HCT116 (cell line): Measurements from ENCODE around the gene SLC27A3. TPM values are rescaled to one million over a fixed set of nuclear protein-coding genes. Genes with fewer than 3 reads are reported as not detected.
A peak's percentile ranks its signal among the peaks of the same experiment; 100 is the strongest.
"Not testable (repeated sequence)": the region's sequence is repeated elsewhere in the genome, so short reads cannot be mapped to it uniquely, and the experiment has no call there.

Experiments used
- ATAC-seq: fragments of 200-7000 bp; cut with Tn5 transposase; 2 replicates; pipeline ENCODE4 v1.9.1; 2020; ENCODE audit warnings: mild to moderate bottlenecking, moderate library complexity
- BruUV-seq: library from RNA; stranded (reverse); fragments of 400-500 nt; replicated peaks from 2 replicates; lab custom pipeline; 2021; lab: Mats Ljungman, UMichigan
- CTCF ChIA-PET: fragments of 300-600 bp; sonication (Branson Sonifier 250); formaldehyde crosslinking; loops from one replicate; lab custom pipeline; 2021; ENCODE audit warnings: antibody characterized with exemption; lab: Charles Lee
- POLR2A ChIA-PET: fragments of 300-600, 350-600 bp; sonication (Branson Sonifier 250); formaldehyde crosslinking; loops from one replicate; lab custom pipeline; 2021; ENCODE audit warnings: antibody characterized with exemption; lab: Charles Lee
- RAD21 ChIA-PET, 2 experiments: fragments of 300-600 bp; sonication (Branson Sonifier 250); formaldehyde crosslinking; loops; one replicate each; lab custom pipeline; 2023; ENCODE audit warnings: low total read pairs in 2 of 2; ENCODE audit not compliant: uncharacterized antibody in 2 of 2, unreplicated experiment in 2 of 2, low non-redundant PET in 1 of 2; lab: Charles Lee
- DNase-seq: peaks from one replicate; pipeline ENCODE4 v3.0.0-alpha.2; 2010; ENCODE audit warnings: low read depth, low spot score
- H2AFZ ChIP-seq: fragments of 200-600 bp; shearing (Covaris generic), sonication (generic); 2 replicates; pipeline ENCODE4 v1.6.1; 2017; ENCODE audit warnings: low read depth, mixed run types, mixed read lengths, antibody characterized with exemption, low read length; ENCODE audit not compliant: poor library complexity, severe bottlenecking
- H3K27ac ChIP-seq: 2 replicates; pipeline ENCODE4 v1.5.1; 2012; ENCODE audit warnings: low read depth, low read length
- H3K27me3 ChIP-seq: fragments of 200-600 bp; sonication (generic); 2 replicates; pipeline ENCODE4 v1.6.1; 2016; ENCODE audit warnings: mixed run types, low read length, mixed read lengths; ENCODE audit not compliant: insufficient read depth
- H3K36me3 ChIP-seq, 2 experiments: fragments of 200-500 bp in 1 of 2; fragments of 200-600 bp in 1 of 2; sonication (Bioruptor generic) in 1 of 2; sonication (generic) in 1 of 2; 2 replicates each; pipeline versions ENCODE4 v1.5.1 to v1.6.1; 2014 to 2016; ENCODE audit warnings: low read length in 2 of 2, inconsistent platforms in 1 of 2, mixed read lengths in 1 of 2, mixed run types in 1 of 2; ENCODE audit not compliant: insufficient read depth in 2 of 2, control insufficient read depth in 1 of 2
- H3K4me1 ChIP-seq, 2 experiments: fragments of 200-600 bp in 1 of 2; sonication (generic) in 1 of 2; 2 replicates each; pipeline versions ENCODE4 v1.5.1 to v1.6.1; 2012 to 2017; ENCODE audit warnings: low read length in 2 of 2, inconsistent platforms in 1 of 2, mild to moderate bottlenecking in 1 of 2, mixed read lengths in 1 of 2, mixed run types in 1 of 2, moderate library complexity in 1 of 2; ENCODE audit not compliant: insufficient read depth in 2 of 2, control insufficient read depth in 1 of 2
- H3K4me2 ChIP-seq: fragments of 200-600 bp; sonication (generic); 2 replicates; pipeline ENCODE4 v1.6.1; 2017; ENCODE audit warnings: mixed run types, low read length, mixed read lengths
- H3K4me3 ChIP-seq, 2 experiments: fragments of 200-600 bp in 1 of 2; sonication (generic) in 1 of 2; replicated peaks in 1 of 2; 2 replicates each; pipeline ENCODE4 v1.5.1; 2011 to 2016; ENCODE audit warnings: low read length in 2 of 2, control low read depth in 1 of 2, low read depth in 1 of 2, mild to moderate bottlenecking in 1 of 2, mixed read lengths in 1 of 2, mixed run types in 1 of 2
- H3K79me2 ChIP-seq: fragments of 200-600 bp; sonication (generic); 2 replicates; pipeline ENCODE4 v1.6.1; 2017; ENCODE audit warnings: mild to moderate bottlenecking, mixed run types, low read length, moderate library complexity, mixed read lengths; ENCODE audit not compliant: insufficient read depth
- H3K9ac ChIP-seq: fragments of 200-600 bp; sonication (generic); 2 replicates; pipeline ENCODE4 v1.6.1; 2016; ENCODE audit warnings: low read length, mixed read lengths
- H3K9me2 ChIP-seq: fragments of 200-600 bp; sonication (generic), shearing (Covaris generic); 2 replicates; pipeline ENCODE4 v1.6.1; 2017; ENCODE audit warnings: mixed run types, mild to moderate bottlenecking, moderate library complexity; ENCODE audit not compliant: insufficient read depth
- H3K9me3 ChIP-seq, 2 experiments: fragments of 200-500 bp in 1 of 2; fragments of 200-600 bp in 1 of 2; sonication (Bioruptor generic) in 1 of 2; sonication (generic) in 1 of 2; 2 replicates each; pipeline ENCODE4 v1.6.1; 2014 to 2017; ENCODE audit warnings: low read length in 2 of 2, mixed read lengths in 2 of 2, inconsistent platforms in 1 of 2, low read depth in 1 of 2, mild to moderate bottlenecking in 1 of 2, mixed run types in 1 of 2, moderate library complexity in 1 of 2; ENCODE audit not compliant: control insufficient read depth in 1 of 2, insufficient read depth in 1 of 2
- H4K20me1 ChIP-seq: fragments of 200-600 bp; sonication (generic), shearing (Covaris generic); 2 replicates; pipeline ENCODE4 v1.6.1; 2017; ENCODE audit warnings: mixed run types, mild to moderate bottlenecking, moderate library complexity; ENCODE audit not compliant: insufficient read depth
- ATF3 ChIP-seq: IDR thresholded peaks from 2 replicates; pipeline ENCODE4 v1.6.1; 2012
- CEBPB ChIP-seq: IDR thresholded peaks from 2 replicates; pipeline ENCODE4 v1.6.1; 2012; ENCODE audit warnings: low read depth
- ELF1 ChIP-seq: IDR thresholded peaks from 2 replicates; pipeline ENCODE4 v1.6.1; 2012; ENCODE audit warnings: low read depth, borderline replicate concordance
- EZH2 ChIP-seq: fragments of 200-600 bp; sonication (generic); IDR thresholded peaks from 2 replicates; pipeline ENCODE4 v1.6.1; 2017; ENCODE audit warnings: antibody characterized with exemption, mixed run types
- POLR2AphosphoS5 ChIP-seq: IDR thresholded peaks from 2 replicates; pipeline ENCODE4 v1.6.1; 2011; ENCODE audit warnings: mild to moderate bottlenecking, low read depth, low read length, moderate library complexity
- SIN3A ChIP-seq: IDR thresholded peaks from 2 replicates; pipeline ENCODE4 v1.6.1; 2012; ENCODE audit warnings: low read depth
- SRF ChIP-seq: IDR thresholded peaks from 2 replicates; pipeline ENCODE4 v1.6.1; 2012; ENCODE audit warnings: low read depth
- YY1 ChIP-seq: IDR thresholded peaks from 2 replicates; pipeline ENCODE4 v1.6.1; 2011; ENCODE audit warnings: low read length, low read depth, moderate library complexity, mild to moderate bottlenecking; ENCODE audit not compliant: insufficient replicate concordance; ENCODE audit errors: extremely low read depth
- ZBTB33 ChIP-seq: IDR thresholded peaks from 2 replicates; pipeline ENCODE4 v1.6.1; 2011; ENCODE audit warnings: mild to moderate bottlenecking, low read length, moderate library complexity; ENCODE audit not compliant: insufficient replicate concordance; ENCODE audit errors: extremely low read depth
- ZFX ChIP-seq: fragments of 450-650 bp; IDR thresholded peaks from 2 replicates; pipeline ENCODE4 v1.6.1; 2017
- ZNF274 ChIP-seq: fragments of 200-500 bp; sonication (Bioruptor generic); IDR thresholded peaks from 2 replicates; pipeline ENCODE4 v1.6.1; 2014; ENCODE audit warnings: mild to moderate bottlenecking, low read depth, low read length, inconsistent platforms
- intact Hi-C: fragments of 100-400 bp; cut with micrococcal nuclease; formaldehyde crosslinking; loops from 2 replicates; pipeline ENCODE4 v1.10.0; 2022
- total RNA-seq: library from RNA; stranded (reverse); gene quantifications from one replicate; pipeline ENCODE4 v1.2.1, GENCODE V29; 2021; ENCODE audit not compliant: unreplicated experiment
- TF ChIP-seq, protein P1 (sequence below): IDR thresholded peaks from 2 replicates; pipeline ENCODE4 v1.6.1; 2012; ENCODE audit warnings: low read depth

SLC27A3 gene
- total RNA-seq, 1 experiment from 2014 or later, result 14.3 TPM

DNA sequence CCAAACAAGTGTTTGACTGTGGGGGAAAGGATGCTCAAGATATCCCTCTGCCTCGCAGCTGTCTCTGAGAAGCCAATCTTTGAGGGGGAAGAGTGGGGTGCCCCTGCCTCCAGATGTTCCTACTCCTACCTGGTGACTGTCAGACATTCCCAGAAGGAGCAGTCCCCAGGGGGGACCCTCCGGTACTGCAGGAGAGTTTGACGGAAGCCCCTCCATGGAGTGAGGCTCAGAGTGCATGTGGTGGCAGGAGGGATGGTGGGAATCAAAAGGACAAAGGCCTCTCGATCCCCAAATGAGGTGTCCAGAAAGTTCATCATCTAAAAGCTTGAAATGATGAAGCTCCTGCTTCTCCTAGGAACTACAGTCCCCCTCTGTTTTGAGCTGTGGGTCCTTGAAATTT is 5.3 kb downstream of the SLC27A3 start:
- CTCF ChIA-PET, result no interaction called here
- no peak overlapping the region for H3K27ac ChIP-seq
- intact Hi-C loops, result loop anchor here (5.0 kb wide), 2 partner anchors 182 to 207 kb away; partner anchors contain the start of genes RAB13 and SLC39A1
- TF ChIP-seq SRF (no peak), YY1 (no peak), SIN3A (no peak), ELF1 (no peak), ZNF274 (no peak), ZBTB33 (no peak), CEBPB (no peak), EZH2 (no peak), ATF3 (no peak), POLR2AphosphoS5 (no peak), ZFX (no peak)
- TF ChIP-seq, protein P1, sequence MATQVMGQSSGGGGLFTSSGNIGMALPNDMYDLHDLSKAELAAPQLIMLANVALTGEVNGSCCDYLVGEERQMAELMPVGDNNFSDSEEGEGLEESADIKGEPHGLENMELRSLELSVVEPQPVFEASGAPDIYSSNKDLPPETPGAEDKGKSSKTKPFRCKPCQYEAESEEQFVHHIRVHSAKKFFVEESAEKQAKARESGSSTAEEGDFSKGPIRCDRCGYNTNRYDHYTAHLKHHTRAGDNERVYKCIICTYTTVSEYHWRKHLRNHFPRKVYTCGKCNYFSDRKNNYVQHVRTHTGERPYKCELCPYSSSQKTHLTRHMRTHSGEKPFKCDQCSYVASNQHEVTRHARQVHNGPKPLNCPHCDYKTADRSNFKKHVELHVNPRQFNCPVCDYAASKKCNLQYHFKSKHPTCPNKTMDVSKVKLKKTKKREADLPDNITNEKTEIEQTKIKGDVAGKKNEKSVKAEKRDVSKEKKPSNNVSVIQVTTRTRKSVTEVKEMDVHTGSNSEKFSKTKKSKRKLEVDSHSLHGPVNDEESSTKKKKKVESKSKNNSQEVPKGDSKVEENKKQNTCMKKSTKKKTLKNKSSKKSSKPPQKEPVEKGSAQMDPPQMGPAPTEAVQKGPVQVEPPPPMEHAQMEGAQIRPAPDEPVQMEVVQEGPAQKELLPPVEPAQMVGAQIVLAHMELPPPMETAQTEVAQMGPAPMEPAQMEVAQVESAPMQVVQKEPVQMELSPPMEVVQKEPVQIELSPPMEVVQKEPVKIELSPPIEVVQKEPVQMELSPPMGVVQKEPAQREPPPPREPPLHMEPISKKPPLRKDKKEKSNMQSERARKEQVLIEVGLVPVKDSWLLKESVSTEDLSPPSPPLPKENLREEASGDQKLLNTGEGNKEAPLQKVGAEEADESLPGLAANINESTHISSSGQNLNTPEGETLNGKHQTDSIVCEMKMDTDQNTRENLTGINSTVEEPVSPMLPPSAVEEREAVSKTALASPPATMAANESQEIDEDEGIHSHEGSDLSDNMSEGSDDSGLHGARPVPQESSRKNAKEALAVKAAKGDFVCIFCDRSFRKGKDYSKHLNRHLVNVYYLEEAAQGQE, result no peak
- TF ChIP-seq, all 23 proteins: peak for 0
- Histone ChIP-seq H3K27me3 (no peaks in the 10 kb centered on the region), H3K4me3 (no peak overlapping the region), H3K4me2 (no peak overlapping the region), H2AFZ (no peak overlapping the region), H3K9ac (no peak overlapping the region), H3K4me1 (peaks cover 13 to 27% of the 10 kb centered on the region in 2 experiments), H3K9me3 (no peaks in the 10 kb centered on the region), H3K36me3 (no peaks in the 10 kb centered on the region), H3K79me2 (no peaks in the 10 kb centered on the region), H3K9me2 (no peaks in the 10 kb centered on the region), H4K20me1 (no peaks in the 10 kb centered on the region)
- no TSS peak for BruUV-seq
- ATAC-seq, result no peak
- no peak for DNase-seq
- RAD21 ChIA-PET, result no interaction called here
- POLR2A ChIA-PET, result no interaction called here

DNA sequence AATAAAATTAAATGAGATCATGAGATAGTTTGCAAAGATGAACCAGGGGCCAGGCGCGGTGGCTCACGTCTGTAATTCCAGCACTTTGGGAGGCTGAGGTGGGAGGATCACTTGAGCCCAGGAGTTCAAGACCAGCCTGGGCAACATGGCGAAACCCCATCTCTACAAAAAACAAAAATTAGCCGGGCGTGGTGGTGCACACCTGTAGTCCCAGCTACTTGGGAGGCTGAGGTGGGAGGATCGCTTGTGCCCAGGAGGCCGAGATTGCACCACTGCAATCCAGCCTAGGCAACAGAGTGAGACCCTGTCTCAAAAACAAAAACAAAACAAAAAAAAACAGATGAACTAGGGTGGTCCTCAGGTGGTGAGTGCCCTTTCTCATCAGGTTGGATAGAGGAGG is 7.4 kb downstream of the SLC27A3 start:
- H3K27ac ChIP-seq, result peak overlapping the region; percentile 69
- H3K79me2 ChIP-seq, BruUV-seq, H3K36me3 ChIP-seq, ATAC-seq, DNase-seq, H4K20me1 ChIP-seq, H3K27me3 ChIP-seq, RAD21 ChIA-PET, H3K9me3 ChIP-seq, POLR2A ChIA-PET, H3K9me2 ChIP-seq, CTCF ChIA-PET: not testable (repeated sequence)
- peak overlapping the region; percentile 99 for H3K4me2 ChIP-seq
- peak overlapping the region; percentile 60 to 68 for H3K4me3 ChIP-seq
- H3K9ac ChIP-seq, result peak overlapping the region; percentile 78
- intact Hi-C loops, result loop anchor here (5.0 kb wide), 2 partner anchors 180 to 205 kb away; partner anchors contain the start of genes RAB13 and SLC39A1
- peaks cover 6 to 14% of the 10 kb centered on the region in 2 experiments for H3K4me1 ChIP-seq
- H2AFZ ChIP-seq, result peak overlapping the region; percentile 85
